NK-92 treated with Interleukin-12 subunit alpha and Interleukin-12 subunit beta, amount 100 ng/mL, for 24 hours (cell line): ENCODE measurements around the gene SMPD2.

Experiments
- DNase-seq: peaks from one replicate; lab custom pipeline; 2025; lab: John Stamatoyannopoulos, UW

SMPD2 gene

GRCh38 chr6:109484122-109484521 is 43.6 kb downstream of the SMPD2 start:
- DNase-seq: no peak

DNA sequence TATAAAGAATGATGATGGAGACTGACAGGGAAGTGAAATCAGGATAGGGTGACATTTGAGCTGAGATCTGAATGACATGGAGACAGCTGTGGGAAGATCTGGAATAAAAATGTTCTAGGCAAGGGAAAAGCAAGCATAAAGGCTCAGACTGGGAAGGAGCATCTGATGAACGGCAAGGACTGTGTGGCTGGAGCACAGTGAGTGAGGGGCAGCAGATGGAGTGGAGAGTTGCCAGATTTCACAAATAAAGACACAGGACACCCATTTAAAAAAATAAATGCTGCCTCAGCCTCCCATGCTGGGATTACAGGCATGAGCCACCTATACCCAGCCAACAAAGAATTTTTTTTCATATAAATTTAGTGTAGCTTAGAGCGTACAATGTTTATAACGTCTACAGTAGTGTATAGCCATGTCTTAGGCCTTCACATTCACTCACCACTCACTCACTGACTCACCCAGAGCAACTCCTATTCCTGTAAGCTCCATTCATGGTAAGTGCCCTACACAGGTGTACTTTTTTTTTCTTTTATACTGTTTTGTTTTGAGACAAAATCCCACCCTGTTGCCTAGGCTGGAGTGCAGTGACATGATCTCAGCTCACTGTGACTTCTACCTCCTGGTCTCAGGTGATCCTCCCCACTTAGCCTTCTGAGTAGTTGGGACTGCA is 44.9 kb downstream of the SMPD2 start:
- no peak for DNase-seq

- DNase-seq: no peak
Observed at GRCh38 chr6:109486068-109486467, 45.5 kb downstream of the SMPD2 start.

DNA sequence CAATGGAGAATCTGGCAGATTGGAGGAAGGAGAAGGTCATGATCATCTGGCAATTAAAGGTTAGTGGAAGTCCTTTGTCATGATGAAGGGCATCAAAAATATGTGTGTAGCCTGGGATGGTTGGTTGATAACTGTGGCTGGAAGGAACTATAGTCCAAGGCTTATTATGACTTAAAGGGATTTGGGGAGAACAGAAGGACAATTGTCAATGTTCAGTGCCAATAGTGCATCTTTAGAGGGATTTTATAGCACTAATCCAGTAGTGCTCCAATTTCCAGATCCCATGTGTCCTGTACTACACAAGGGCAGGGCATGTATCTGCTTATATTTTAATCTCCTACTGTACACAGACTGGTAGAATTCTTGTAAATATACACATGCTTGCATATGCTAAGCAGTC is 47.5 kb downstream of the SMPD2 start:
- no peak for DNase-seq

GRCh38 chr6:109490713-109491112 is 50.2 kb downstream of the SMPD2 start:
- no peak for DNase-seq

DNA sequence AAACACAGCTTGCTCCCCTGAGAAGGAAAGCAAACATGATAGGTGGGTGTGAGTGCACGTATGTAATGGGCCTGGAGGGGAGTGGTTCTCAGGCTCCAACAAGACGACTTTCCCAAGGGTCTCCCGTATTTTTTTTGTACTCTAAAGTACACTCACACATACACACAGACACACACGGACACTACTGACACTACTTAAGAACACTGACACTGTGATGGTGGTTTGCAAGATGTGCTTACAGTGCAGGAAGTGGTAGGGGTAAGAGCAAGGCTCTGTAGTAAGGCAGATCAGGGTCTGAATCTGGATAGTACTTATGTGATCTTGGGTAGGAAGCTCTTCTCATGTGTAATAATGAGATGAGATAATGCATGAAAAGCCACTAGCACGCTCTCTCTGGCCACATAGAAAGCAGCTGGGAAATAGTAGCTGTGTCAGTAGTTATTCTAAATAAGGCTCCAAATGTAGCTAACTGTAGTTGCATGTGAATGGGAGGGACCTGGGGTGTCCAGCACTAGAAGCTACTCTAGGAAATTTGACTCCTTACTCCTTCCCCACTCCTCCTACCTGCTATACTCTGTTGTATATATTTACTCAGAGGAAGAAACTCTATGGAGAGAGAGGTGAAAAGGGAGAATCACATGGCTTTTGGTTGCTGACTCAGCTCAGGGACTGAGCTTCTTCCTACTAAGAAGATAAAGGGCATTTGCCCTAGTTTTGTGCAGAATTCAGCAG is 50.8 kb downstream of the SMPD2 start:
- no peak for DNase-seq
